Measurements from ENCODE around the gene SNX5. TPM values are rescaled to one million over a fixed set of nuclear protein-coding genes. Genes with fewer than 3 reads are reported as not detected.
A peak's percentile ranks its signal among the peaks of the same experiment; 100 is the strongest.

SNX5 gene
- total and polyA plus RNA-seq, 7 donors, result 59.8 to 113 (median 81.3) TPM

DNA sequence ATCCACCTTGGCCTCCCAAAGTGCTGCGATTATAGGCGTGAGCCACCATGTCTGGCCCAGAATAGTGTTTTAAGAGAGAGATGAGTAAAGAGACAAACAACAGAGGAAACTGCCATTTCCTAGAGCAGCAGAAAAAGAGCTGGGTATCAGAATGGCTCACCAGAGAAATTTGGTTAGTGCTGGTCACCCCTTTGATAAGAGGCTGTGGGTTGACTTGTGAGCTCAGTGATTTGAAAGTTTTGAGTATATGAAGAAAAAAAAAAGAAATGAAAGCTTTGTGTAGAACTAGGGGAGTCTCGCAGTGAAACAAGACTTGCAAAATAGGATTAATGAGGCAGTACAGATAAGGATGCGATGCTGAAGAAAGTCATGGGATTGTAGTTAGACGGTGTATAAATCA lies 29.9 kb upstream of the SNX5 start:
- TF ChIP-seq, protein P1, sequence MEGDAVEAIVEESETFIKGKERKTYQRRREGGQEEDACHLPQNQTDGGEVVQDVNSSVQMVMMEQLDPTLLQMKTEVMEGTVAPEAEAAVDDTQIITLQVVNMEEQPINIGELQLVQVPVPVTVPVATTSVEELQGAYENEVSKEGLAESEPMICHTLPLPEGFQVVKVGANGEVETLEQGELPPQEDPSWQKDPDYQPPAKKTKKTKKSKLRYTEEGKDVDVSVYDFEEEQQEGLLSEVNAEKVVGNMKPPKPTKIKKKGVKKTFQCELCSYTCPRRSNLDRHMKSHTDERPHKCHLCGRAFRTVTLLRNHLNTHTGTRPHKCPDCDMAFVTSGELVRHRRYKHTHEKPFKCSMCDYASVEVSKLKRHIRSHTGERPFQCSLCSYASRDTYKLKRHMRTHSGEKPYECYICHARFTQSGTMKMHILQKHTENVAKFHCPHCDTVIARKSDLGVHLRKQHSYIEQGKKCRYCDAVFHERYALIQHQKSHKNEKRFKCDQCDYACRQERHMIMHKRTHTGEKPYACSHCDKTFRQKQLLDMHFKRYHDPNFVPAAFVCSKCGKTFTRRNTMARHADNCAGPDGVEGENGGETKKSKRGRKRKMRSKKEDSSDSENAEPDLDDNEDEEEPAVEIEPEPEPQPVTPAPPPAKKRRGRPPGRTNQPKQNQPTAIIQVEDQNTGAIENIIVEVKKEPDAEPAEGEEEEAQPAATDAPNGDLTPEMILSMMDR (IDR thresholded peaks at IDR 0.05), result no peak
- Histone ChIP-seq H3K9me3 (no peaks in the 10 kb centered on the region), H3K4me1 (peaks cover 3% of the 10 kb centered on the region), H3K27ac (no peak overlapping the region), H3K27me3 (ENCODE audit: insufficient read depth in 3 of 3, low read length in 2 of 3) (no peaks in the 10 kb centered on the region), H3K4me3 (no peak overlapping the region), H3K36me3 (ENCODE audit: insufficient read depth in 1 of 2, low read depth in 1 of 2) (no peaks in the 10 kb centered on the region)
- DNase-seq (no peak), ATAC-seq (no peak)
- intact Hi-C loops (cut with DNase I), result loop anchor here (5.0 to 10.0 kb wide), 3 partner anchors 41 to 494 kb away; partner anchors contain the start of gene BFSP1 (in 1 of the 2)
- 94 to 95% (median 95%) methylated on average over 5 of the region's 5 CpGs for WGBS, 3 donors

DNA sequence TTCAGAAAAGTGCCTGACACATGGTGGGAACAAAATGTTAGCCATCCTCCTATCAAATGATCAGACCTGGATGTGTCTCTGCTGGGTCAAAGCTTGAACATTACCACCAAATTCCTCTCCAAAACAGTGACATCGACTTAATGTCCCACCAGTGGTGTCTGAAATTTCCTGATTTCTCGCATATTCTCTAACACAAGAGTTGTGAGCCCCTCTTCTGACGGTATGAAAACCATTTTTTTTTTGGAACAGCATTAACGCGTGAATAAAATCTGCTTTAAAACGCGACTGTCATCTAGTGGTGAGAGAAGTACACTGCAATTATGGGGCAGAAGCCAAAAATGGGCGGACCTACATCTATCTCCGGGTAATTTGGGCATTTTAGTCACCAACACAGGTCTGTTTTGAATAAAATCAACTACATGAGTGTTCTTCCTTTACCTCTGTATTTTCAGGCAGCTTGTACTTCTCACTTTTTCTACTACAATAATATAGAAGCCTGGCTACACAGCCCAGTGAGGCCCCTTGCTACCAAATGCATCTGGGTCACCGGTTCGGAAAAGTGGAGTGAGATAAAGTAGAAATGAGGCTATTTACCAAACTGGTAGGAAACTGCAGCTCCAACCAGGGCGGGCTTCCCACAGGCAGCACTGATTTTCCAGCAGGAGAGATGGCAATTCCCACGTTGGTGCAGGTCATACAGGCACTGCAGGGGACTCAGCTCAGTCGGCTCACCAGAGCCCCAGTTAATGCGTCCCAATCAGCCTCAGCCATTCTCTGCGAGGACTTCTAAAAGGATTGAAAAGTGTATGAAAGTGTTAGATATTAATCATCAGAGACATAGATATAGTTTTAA lies 27.6 kb upstream of the SNX5 start:
- Histone ChIP-seq H3K27me3 (ENCODE audit: insufficient read depth in 3 of 3, low read length in 2 of 3) (no peaks in the 10 kb centered on the region), H3K4me1 (no peaks in the 10 kb centered on the region), H3K27ac (no peak overlapping the region), H3K36me3 (ENCODE audit: insufficient read depth in 1 of 2, low read depth in 1 of 2) (peaks cover 0 to 2% of the 10 kb centered on the region in 2 donors), H3K4me3 (no peak overlapping the region), H3K9me3 (no peaks in the 10 kb centered on the region)
- intact Hi-C loops (cut with DNase I), result loop anchor here (2.0 to 10.0 kb wide), 6 partner anchors 37 to 491 kb away; partner anchors contain the start of gene BFSP1 (in 1 of the 2)
- peak; percentile 70 to 88 (median 75) for ATAC-seq
- no peak for DNase-seq
- TF ChIP-seq, protein P1 (IDR thresholded peaks at IDR 0.05), result peak; percentile 96
- 19 to 20% (median 20%) methylated on average over 16 of the region's 16 CpGs for WGBS, 3 donors

DNA sequence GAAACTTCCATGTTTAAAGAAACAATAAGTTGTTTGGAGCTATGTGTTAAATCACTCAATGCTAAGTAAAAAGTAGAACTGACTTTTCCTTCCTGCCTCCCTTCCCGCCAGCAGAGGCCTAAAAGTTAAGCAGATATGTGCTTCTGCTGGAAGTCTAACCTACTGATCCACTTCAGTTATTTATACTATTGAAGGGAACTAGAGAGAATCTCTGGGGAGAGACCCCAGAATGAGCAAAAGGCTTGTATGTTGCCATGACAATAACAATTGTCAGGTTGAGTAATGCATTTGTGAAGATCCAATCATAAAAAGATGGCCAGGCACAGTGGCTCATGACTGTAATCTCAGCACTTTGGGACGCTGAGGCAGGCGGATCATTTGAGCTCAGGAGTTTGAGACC lies 25.0 kb upstream of the SNX5 start:
- intact Hi-C loops (cut with DNase I), result loop anchor here (2.0 to 10.0 kb wide), 3 partner anchors 23 to 489 kb away; partner anchors contain the start of gene BFSP1 (in 1 of the 2)
- TF ChIP-seq, protein P1 (IDR thresholded peaks at IDR 0.05), result no peak
- ATAC-seq (no peak), DNase-seq (no peak)
- H3K4me1 ChIP-seq, result no peaks in the 10 kb centered on the region
- no peaks in the 10 kb centered on the region for H3K27me3 ChIP-seq (ENCODE audit: insufficient read depth in 3 of 3, low read length in 2 of 3)
- no peaks in the 10 kb centered on the region for H3K9me3 ChIP-seq
- peaks cover 3 to 27% of the 10 kb centered on the region in 2 donors for H3K36me3 ChIP-seq (ENCODE audit: insufficient read depth in 1 of 2, low read depth in 1 of 2)
- no peak overlapping the region for H3K4me3 ChIP-seq
- 89 to 93% (median 93%) methylated on average over 3 of the region's 3 CpGs for WGBS, 3 donors
- peak overlapping the region; percentile 9 for H3K27ac ChIP-seq

DNA sequence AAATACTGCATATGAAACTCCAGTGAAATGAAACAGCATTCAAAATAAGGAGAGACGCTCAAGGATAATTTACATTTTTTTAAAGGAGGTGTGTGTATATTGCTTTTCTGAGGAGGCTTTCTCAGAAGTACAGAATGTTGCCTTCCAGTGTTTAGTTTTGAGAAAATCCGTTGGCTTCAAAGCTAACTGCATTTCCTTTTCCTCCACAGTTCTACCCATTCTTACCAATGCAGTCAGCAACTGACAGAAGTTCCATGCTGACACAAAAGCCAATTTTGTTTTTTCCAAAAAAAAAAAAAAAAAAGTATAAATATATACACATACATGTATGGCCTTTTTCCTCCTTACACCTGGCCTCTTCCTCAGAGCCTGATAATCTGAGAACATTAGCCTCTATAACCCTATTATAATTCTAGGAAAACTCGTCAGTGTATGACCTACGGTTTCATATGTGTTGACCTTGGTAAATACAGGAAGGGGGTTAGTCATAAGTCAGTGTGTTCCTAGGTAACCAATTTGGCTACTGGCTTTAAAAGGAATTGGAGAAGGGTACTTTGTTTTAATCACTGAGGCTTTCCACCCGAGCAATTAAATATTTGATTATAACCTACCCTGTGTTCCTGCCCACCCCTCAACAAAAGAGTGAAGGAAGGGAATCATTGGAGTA lies 24.4 kb upstream of the SNX5 start:
- peak; percentile 54 to 79 (median 64) for ATAC-seq

More for the DNA sequence above, 24.4 kb upstream of the SNX5 start:
- Histone ChIP-seq H3K9me3 (no peaks in the 10 kb centered on the region), H3K4me1 (no peaks in the 10 kb centered on the region), H3K27ac (peak overlapping the region; percentile 9), H3K36me3 (ENCODE audit: insufficient read depth in 1 of 2, low read depth in 1 of 2) (peaks cover 3 to 33% of the 10 kb centered on the region in 2 donors), H3K27me3 (ENCODE audit: insufficient read depth in 3 of 3, low read length in 2 of 3) (no peaks in the 10 kb centered on the region), H3K4me3 (no peak overlapping the region)
- intact Hi-C loops (cut with DNase I), result loop anchor here (2.0 to 10.0 kb wide), 3 partner anchors 22 to 488 kb away; partner anchors contain the start of gene BFSP1 (in 1 of the 2)
- DNase-seq, result no peak
- TF ChIP-seq, protein P1 (IDR thresholded peaks at IDR 0.05), result no peak
- WGBS, 3 donors, result 39 to 46% (median 42%) methylated on average over 5 of the region's 5 CpGs

All from psoas muscle (tissue), 8 donors.